HG03025 (cell line): Measurements from ENCODE around the gene AGTPBP1.
"Not testable (repeated sequence)": the region's sequence is repeated elsewhere in the genome, so short reads cannot be mapped to it uniquely, and the experiment has no call there.

Source experiments
- ATAC-seq: cut with Tn5 transposase; IDR thresholded peaks from one replicate; pipeline ENCODE4 v1.9.1; 2021; ENCODE audit warnings: mild to moderate bottlenecking, moderate library complexity; ENCODE audit not compliant: unreplicated experiment, low FRiP score

The AGTPBP1 gene

DNA sequence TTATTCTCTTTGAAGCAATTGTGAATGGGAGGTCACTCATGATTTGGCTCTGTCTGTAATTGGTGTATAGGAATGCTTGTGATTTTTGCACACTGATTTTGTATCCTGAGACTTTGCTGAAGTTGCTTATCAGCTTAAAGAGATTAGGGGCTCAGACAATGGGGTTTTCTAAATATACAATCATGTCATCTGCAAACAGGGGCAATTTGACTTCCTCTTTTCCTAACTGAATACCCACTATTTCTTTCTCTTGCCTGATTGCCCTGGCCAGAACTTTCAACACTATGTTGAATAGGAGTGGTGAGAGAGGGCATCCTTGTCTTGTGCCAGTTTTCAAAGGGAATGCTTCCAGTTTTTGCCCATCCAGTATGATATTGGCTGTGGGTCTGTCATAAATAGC, 22.3 kb downstream of the AGTPBP1 start:
- not testable (repeated sequence) for ATAC-seq

DNA sequence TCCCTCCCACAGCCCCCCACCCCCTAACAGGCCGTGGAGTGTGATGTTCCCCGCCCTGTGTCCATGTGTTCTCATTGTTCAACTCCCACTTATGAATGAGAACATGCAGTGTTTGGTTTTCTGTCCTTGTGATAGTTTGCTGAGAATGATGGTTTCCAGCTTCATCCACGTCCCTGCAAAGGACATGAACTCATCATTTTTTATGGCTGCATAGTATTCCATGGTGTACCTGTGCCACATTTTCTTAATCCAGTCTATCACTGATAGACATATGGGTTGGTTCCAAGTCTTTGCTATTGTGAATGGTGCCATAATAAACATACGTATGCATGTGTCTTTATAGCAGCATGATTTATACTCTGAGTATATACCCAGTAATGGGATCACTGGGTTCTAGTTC, 23.9 kb downstream of the AGTPBP1 start:
- ATAC-seq = not testable (repeated sequence)

DNA sequence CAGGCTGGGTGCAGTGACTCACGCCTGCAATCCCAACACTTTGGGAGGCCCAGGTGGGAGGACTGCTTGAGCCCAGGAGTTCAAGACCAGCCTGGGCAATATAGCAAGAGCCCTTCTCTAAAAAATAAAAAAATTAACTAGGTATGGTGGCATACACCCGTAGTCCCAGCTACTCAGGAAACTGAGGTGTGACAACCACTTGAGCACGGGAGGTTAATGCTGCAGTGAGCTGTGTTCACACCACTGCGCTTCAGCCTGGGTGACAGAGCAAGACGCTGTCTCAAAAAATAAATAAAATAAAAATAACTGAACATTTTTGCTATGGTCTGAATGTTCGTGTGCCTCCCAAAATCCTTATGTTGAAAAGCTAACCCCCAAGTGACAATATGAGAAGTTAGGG, 24.5 kb downstream of the AGTPBP1 start:
- no peak for ATAC-seq

DNA sequence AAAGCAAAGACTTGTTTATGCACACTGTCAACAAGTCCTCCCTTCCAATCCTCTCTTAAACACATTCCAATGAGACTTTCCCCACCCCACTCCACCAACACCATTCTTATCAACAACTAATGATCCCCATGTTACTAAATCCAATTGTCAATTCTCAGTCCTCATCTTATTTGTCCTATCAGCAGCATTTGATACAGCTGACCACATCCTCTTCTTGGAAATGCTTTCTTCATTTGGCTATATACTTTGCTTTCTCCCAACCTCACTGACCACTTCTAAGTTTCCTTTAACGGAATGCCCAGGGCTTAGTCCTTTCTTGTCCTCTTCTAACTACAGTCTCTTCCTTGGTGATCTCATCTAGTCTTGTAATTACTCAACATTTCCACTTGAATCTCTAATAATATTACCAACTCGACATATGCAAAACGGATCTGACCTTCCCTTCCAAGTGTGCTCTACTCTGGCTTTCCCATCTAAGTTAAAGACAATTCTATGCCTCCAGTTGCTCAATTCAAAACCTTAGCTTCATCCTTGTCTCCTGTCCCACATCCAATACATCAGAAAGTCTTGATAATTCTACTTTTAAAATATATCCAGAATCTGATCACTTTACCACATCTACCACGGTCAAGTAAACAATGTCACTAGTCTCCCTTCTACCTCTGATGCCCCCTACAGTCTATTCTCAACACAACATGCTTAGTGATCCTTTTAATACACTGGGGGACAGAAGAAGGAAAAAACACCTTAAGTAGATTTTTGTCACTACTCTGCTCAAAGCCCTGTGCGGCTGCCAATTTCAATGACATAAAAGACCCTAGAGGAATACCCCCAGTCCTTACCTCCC, 25.5 kb downstream of the AGTPBP1 start:
- ATAC-seq = no peak

DNA sequence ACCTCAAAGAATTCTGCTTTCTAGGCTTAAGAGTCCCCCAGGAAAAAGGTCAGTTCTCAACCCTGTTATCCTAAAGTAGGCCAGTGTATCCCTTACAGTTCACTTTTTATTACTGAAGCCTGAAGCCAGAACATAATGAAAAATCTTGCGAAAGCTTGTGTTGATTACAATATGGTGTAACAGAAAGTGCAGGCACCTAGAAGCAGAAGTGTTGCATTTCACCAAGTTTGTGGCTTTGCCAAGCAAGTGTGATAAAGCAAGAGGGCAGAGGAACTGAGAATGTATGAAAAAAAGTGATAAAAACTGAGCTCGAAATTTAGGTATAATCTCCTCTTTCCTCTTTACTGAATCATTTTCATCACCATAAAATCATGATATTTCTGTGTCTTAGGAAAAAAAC, 26.2 kb downstream of the AGTPBP1 start:
- ATAC-seq = no peak

DNA sequence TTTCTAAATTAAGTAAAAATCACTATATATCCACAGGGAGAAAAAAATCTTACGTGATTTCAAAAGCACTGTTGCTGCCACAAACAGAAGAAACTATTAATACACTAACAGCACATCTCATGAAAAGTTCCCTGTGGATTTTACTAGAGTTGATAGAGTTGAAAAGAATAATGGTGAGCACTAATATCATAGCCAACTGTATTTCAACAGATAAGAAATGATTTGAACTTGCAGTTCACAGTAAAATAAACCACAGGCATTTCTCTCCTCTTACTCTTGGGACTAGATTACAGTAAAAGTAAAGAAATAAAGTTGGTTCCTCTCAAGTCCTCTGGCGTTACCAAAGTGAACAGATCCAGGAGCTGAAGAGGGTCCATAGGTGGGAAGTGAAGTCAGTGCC, 27.9 kb downstream of the AGTPBP1 start:
- ATAC-seq = no peak

DNA sequence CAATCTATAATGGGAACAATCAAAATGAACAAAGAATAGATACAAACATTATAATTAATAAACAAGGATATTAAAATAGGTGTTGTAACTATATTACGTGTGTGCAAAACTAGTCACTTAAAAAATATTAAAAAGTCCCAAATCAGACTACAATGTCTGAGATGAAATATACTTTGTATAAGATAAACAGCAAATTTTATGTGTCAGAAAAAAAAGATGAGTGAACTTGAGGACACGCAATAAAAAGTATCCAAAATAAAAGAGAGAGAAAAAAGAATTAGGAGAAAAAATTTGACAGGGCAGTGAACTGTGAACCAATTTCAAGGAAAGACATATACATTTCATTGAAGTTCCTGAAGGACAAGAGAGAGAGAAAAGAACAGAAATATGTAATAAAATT, 37.0 kb downstream of the AGTPBP1 start:
- no peak for ATAC-seq

DNA sequence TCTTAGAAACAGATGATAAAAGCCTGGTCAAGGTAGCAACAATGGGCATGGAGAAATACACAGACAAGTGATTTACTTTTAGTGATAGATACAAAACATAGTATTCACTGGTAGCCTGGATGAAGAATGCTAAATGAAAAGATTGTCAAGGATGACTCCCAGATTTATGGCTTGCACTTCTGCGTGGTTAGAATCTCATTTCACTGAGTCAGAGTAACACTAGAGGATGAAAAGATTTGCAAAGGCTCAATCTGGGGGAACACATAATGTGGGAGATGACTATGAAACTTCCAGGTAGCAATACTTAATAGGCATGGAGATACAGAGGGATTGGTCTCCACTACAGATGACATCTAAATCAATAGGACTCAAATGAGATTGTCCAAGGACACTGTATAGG, 38.4 kb downstream of the AGTPBP1 start:
- no peak for ATAC-seq

DNA sequence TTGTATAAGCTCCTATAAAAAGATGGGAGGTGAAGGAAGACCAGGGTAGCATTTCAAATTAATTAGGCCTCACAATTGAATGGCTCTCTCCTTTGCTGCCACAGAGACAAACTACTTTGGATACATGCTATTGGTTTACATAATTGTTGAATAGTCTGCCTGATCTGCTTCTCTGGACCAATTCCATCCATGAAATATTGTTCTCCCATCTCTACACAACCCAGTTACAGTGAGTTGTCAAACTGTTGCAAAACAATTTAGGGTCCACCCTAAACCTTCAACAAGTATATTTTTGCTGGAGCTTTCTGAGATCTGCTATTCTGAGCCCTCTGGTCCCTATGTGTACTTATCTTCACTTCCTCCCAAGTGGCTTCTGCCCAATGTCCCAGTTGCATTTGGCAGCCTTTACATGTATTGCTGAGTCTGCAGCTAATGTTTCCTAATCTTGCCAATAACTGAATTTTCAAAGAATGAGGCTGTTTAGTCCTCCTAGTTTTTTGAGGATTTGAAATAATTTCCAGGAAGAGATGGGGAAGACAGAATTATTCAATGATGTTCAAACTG, 38.9 kb downstream of the AGTPBP1 start:
- no peak for ATAC-seq

DNA sequence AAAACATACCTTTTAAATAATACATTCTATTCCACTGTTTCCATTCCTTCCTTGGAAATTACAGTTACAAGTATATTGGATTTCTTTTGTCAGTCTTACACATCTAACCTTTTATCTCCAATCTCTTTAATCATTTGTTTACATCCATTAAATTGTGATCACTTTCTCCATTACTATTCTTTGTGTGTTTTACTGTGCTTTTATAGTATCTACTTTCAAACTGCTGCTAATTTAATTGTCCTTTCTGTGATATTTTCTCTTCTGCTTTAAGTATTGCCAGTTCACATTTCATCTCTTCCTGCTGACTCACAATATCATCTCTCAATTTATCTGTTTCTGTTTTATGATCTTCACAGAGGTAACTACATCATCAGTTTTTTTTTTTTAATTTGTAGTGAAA, 39.6 kb downstream of the AGTPBP1 start:
- ATAC-seq = no peak

DNA sequence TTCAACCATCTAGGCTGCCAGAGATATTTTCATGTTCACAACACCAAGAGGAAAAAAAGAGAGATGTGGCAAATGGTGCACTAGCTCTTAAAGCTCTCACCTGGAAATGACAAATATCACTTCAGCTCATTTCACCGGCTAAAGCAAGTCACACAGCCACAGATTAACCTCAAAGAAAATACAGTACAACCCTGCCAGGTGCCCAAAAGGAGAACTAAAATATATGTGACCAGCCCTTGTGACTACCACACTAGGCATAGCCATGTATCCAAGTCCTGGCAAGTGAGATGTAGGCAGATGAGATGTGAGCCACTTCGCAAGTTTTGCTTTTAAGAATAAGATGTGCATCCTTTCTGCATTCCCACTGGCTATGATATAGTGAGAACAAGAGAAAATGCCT, 41.4 kb downstream of the AGTPBP1 start:
- no peak for ATAC-seq

DNA sequence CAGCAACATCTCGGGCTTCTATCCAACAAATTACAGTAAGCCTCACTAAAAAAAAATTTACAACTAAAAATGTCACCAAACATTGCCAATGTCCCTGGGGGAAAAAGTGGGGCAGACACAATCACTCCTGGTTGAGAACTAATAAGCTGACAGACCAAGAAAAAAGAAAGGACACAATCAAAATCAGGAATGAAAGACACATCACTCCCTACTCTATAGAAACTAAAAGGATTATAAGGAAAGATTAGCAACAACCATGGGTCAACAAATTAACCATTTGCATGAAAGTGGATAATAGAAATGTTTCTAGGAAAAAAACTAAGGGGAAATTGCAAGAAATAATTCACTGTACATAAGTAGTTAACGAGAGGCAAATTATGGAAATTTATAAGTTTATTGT, 53.4 kb downstream of the AGTPBP1 start:
- ATAC-seq = no peak

DNA sequence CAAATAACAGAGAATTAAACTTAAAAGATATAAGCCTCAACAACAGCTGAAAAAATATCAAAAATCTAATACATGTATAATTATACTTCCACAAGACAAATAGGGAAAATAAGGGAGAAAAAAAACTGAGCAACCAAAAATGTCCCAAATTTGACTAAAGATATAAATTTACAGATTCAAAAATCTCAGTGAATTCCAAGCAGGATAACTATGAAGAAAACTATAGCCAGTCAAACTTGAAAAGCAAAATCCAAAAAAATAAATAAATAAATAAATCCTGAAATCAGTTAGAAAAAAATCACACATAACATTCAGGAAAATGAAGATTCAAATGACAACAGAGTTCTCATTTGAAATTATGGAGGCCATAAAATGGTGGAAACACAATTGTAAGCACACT, 56.7 kb downstream of the AGTPBP1 start:
- ATAC-seq = no peak

DNA sequence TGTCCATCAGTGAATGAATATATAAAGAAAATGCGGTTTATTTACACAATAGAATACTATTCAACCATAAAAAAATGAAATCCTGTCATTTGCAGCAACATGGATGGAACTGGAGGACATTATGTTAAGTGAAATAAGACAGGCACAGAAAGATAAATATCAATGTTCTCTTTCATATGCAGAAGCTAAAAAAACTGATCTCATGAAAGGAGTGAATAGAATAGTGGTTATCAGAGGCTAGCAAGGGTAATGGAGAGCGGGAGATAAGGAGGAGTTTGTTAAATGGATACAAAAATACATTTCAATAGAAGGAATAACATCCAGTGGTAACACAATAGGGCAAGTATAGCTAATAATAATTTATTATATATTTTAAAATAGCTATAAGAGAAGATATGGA, 65.0 kb downstream of the AGTPBP1 start:
- ATAC-seq = no peak

DNA sequence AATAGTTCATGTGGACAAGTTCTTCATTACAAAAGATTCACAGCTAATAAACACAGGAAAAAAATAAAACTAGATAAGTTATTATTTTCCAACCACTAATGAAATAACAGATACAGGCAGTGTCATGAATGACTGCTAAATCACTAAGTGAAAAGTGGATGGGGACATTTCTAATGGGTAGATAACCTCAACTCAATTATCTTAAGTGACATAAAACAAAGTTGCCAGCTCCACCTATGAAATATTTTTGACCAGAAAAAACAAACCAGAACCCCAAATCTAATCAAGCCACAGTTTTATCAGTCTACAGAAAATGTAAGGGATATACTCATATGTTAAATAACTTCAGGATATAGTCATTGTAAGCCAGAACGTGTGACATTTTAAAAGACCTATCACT, 74.4 kb downstream of the AGTPBP1 start:
- ATAC-seq = no peak

DNA sequence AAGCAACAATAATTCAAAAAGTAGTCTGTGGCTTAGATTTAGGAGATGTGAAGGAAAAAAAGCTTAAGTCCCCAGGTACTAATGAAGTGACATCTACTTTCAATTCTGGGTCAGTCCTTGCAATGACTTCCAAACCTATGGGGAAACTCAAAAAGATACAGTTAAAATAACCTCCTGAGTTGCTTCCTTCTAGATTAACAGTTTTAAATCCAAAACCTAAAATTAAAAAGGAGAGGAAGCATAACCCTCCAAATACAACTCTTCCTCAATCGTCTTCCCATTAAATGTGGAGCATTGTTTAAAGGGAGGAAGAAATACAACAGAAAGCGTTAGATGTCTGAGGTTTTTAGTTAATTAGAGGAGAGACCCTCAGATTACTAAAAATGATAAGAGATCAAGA, 75.7 kb downstream of the AGTPBP1 start:
- no peak for ATAC-seq

DNA sequence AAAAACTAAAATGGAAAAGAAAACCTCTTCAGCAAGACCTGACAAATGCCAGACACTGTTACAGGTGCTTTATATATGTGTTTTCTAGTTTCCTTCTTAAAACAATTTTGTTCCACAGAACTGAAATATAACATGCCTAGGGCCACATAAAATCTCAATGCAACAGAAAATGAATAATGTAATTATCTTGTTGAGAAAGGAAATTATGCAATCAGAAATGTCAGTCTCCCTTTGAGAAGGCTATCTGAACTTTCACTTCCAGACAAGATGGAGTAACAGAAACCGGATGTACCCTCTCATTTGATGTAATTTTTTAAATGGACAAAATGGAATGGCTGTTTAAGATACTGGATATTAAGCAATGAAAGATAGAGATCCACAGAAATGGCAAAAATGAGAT, 79.2 kb downstream of the AGTPBP1 start:
- ATAC-seq = no peak

DNA sequence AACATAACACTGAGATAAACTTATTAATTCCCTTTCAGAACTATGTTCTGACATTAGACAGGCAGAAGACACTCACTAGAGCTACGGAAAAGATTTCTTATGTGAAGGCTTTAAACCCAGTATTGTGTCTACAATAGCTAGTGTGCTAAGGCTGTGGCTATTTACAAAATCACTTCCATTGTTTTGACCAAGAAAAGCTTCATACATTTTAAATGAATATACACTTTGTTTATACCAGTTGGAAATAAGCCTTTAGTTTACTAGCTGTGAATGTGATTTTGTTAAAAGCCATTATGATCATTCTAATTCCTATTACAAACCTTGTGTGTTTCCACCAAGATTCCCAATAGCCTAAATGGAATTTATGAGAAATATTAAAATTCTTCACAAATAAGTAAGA, 83.0 kb downstream of the AGTPBP1 start:
- ATAC-seq = no peak

DNA sequence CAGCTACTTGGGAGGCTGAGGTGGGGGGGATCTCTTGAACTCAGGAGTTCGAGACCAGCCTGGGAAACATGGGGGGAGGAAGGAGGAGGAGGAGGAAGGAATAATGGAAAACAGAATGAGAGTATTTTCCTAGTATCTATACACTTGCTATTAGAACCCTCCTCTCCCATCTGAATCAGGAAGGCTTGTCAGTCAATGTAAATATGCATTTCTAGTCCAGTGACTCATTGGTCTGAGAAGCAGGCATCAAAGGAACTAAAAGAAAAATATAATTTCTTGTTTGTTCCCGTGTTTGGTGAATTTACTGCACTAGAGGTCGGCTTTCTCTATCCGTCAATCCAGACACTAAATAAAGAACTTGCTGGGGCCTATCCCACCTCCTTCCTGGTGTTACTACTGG, 88.6 kb downstream of the AGTPBP1 start:
- ATAC-seq = no peak

DNA sequence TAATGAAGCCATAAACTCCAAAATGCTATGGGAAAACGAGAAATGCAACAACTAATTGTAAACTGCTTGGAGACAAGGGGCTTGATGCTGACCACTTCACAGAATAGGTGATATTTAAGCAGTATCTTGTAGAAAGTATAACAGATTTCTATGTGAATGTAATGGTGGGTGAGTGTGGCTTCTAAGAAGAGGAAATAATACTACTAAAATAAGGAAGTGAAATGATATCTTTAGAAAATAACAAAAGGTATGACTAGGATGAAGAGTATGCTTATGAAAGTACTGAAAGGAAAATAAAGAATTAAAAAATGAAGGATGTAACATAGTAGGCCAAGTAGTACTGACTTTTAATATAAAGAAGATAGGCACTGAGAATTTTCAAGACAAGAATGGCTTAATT, 94.2 kb downstream of the AGTPBP1 start:
- no peak for ATAC-seq

DNA sequence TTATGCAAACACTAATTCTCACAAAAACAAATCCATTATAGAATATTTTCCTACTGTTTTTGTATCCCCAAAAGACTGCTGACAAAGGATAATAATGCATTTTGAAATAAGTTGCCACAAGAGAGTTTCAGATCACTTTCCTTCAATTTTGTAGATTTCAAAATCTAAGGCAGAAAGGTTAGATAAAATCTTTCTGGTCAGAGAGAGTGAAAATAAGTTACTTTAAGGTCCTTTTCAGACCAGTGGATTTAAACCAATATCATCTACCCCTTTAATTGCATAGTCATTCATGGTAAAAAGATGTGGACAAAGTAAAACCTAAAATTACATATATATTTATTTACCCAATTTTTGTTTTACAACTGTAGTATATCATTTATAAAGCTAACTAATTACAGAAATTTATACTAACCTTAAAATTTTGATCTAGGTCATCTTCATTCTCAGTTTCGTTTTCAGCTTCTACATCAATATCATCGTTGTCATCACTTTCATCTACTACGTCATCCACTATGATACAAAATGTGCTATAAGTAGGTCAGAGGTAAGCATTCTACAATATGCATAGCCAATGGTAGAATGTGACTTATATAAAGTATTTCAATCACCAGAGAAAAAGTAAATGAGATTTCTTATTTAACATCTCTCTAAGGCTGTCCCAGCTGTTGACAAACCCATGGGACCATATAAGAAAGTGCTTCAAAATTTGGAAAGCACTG, 95.7 kb downstream of the AGTPBP1 start:
- no peak for ATAC-seq

DNA sequence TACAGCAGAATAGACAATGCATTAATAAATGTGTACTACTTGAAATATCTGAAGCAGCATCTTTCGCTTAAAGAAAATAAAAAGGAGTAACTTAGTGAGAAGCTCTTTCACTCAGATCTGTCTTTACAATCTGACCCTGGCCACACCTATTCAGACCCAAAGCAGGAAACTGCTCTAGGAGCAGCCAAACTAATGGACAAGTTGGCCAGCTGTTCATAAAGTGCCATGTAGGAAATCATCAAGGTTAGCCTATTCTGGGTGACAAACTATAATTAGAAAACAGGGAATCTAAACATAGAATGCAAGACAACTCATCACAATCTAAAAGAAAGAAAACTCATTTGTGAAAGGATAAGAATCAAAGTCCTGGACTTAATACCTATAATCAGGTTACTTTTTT, 101.3 kb downstream of the AGTPBP1 start:
- ATAC-seq = no peak
